Measurements from ENCODE around the gene KCNH2.
A peak's percentile ranks its signal among the peaks of the same experiment; 100 is the strongest.

KCNH2 gene

GRCh38 chr7:150993511-150993910 lies 15.4 kb upstream of the KCNH2 start:
- DNase-seq (ENCODE audit: low read depth) = no peak

DNA sequence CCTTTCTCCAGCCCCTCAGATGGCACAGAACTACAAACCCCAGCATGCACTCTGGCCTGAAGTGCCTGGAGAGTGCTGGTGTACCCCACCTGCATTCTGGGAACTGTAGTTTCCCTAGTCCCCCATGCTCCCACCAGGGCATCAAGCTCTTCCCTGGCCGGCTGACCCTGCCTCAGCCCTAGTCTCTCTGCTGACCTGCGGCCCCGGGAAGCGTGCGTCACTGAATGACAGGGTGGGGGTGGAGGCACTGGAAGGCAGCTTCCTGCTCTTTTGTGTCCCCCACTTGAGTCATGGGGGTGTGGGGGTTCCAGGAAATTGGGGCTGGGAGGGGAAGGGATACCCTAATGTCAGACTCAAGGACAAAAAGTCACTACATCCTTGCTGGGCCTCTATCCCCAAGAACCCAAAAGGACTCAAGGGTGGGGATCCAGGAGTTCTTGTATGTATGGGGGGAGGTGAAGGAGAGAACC lies 14.7 kb upstream of the KCNH2 start:
- no peak for DNase-seq (ENCODE audit: low read depth)

- DNase-seq (ENCODE audit: low read depth) = no peak
These were observed 14.0 kb upstream of the KCNH2 start for GRCh38 chr7:150992051-150992640.

DNA sequence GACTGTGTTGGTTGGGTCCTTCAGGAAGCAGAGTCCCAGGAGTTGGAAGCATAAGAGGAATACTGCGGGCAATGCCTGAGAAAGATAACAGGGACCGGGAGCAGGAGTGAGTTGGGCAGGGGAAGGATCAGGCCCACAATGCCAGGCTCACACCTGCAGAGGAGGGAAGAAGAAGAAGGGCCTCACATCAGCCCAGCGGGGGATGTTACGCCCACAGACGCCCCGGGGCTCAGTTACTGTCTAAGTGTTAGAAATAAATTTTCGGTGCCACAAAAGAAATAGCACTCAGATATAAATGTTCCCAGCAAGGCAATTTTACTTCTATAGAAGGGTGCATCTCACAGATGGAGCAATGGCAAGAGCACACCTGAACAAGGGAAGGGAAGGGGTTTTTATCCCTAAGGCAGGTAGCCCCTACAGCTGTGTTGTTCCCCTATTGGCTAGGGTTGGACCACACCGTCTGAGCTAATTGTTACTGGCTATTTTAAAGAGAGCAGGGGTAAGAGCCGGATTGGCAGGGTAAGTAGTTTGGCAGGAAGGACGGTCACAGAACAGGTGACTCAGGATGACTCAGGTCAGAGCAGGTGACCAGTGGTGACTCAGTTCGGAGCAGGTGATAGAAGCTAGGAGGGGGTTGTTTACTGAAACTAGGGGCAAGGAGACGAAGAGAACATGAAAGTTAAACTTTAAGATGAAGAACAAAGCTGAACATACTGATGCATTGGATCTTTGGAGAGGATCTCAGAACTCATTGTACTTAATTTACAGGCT lies 12.5 kb upstream of the KCNH2 start, which contains the start of gene NOS3:
NOS3 (plus strand) TSS at position 602 of the 771 bp plus-strand sequence. CDS start 2,787 bp downstream, outside the sequence.
- DNase-seq (ENCODE audit: low read depth) = no peak

- DNase-seq (ENCODE audit: low read depth) = no peak
These were observed 11.3 kb upstream of the KCNH2 start for GRCh38 chr7:150989456-150989855.

DNA sequence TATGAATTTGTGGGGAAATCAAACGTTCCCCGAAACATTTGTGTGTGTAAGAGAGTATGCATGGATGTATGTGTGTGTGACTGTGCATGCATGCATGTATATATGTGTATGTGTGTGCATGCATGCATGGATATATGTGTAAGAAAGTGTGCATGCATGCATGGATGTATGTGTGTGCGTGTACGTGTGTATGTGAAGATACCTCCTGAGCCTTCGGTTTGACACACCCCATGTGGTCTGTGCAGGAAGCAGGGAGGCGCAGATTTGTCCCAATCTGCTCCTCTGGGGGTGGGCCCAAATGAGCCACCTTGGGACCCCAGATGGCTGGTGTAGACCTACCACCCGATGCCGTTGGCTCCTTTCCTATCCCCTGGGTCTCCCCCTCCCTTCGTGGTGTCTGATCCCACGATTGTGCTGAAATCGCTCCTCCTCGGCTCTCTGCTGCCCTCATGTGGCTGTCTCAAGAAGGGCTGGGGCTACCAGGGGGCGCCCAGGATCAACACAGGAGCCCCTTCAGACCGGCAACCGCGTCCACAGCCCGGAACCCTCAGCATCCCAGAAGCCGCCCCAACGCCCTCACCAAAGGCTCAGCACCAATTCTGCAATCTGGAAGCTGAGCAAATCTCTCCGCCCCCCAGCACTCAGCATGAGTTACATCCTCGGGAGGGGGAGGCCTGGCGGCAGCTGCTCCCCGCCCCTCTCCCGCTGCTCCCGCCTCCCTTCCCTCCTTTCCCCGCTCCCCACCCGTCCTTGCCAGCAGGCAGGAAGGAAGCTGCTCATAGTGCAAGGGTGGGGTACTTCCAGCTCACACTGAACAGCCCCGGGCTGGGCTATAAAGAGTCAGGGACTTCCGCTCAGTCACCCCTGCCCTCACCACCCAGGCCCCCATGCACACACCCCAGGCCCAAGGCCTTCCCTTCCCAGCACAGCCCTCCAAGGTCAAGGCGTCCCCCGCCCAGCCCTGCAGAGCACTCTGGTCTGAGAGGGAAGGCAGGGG lies 10.4 kb upstream of the KCNH2 start:
- peak; percentile 48 for DNase-seq (ENCODE audit: low read depth)

- DNase-seq (ENCODE audit: low read depth) = no peak
These were observed 8.4 kb upstream of the KCNH2 start for GRCh38 chr7:150986556-150986955.

GRCh38 chr7:150986099-150986512 lies 8.0 kb upstream of the KCNH2 start:
- DNase-seq (ENCODE audit: low read depth) = no peak

DNA sequence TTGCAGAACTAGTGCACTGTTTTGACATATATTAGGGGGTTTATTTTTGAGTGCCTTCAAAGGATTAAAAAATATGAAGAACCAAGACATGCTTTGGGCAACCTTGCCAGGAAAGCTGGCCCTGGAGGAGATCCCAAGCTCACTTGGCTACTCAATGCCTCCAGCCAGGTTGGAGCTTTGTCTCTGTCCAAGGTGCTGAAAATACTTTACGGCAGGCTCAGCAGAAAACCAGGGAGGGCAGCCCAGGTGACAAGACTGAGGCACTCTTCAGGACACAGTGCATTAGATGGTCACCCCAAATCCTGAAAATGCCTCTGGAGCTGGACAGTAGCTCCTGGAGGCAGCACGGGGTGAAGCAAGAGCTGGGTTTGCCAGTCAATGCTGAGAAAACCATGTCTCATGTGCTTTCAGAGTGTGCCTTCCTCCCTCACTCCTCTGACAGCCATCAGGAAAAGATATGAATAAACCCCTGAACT lies 5.8 kb upstream of the KCNH2 start:
- no peak for DNase-seq (ENCODE audit: low read depth)

DNA sequence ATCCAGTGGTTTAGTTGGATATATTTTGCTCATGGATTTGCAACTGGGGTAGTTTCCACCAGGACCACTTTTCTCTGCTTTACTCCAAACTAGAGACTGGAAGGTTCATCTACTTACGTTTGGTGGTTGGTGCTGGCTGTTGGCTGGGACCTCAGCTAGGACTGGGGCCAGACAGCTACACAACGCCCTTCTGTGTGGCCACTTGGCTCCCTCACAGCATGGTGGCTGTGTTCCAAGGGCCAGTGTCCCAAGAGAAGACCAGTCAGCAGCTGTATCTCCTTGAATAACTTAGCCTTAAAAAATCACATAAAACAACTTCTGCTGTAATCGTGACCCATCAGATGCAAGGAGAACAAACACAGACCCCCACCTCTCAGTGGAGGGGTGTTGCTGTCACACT lies 4.2 kb upstream of the KCNH2 start:
- no peak for DNase-seq (ENCODE audit: low read depth)

DNA sequence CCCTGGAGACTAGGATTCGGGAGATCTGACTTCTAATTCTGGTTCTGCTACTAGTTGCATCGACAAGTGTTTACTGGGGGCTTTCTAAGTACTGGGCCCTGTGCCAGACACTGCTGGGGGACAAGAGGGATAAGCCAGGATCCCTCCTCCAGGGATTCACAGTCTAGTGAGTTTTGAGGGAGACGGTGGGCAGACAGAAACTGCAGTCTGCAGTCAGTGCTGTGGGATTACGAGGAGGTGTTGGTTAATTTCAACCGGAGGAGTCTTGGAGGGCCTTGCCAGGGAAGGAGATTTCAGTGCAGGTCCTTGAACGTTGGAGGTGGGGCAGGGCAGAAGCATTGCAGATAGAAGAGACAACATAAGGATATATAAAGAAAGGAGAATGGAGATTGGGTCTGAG lies 3.5 kb upstream of the KCNH2 start:
- no peak for DNase-seq (ENCODE audit: low read depth)

DNA sequence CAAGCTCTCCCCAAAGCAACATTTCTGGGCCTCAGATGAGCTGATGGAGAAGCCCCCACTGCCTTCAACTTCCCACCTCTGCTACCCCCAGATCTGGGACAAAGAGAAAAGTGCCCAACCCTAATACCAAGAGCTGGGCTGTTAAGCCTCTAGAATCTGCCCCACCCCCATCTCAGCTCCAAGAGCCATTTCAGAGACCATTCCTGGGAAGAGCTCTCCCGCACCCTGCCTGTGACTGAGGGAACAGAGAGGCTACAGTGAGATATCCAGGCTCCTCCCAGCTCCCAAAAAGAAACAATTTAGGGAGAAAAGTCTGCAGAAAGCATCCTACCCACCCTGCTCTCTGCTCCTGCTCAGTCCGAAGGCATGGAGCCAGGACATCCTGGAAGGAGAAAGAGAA lies 2.5 kb upstream of the KCNH2 start:
- no peak for DNase-seq (ENCODE audit: low read depth)

DNA sequence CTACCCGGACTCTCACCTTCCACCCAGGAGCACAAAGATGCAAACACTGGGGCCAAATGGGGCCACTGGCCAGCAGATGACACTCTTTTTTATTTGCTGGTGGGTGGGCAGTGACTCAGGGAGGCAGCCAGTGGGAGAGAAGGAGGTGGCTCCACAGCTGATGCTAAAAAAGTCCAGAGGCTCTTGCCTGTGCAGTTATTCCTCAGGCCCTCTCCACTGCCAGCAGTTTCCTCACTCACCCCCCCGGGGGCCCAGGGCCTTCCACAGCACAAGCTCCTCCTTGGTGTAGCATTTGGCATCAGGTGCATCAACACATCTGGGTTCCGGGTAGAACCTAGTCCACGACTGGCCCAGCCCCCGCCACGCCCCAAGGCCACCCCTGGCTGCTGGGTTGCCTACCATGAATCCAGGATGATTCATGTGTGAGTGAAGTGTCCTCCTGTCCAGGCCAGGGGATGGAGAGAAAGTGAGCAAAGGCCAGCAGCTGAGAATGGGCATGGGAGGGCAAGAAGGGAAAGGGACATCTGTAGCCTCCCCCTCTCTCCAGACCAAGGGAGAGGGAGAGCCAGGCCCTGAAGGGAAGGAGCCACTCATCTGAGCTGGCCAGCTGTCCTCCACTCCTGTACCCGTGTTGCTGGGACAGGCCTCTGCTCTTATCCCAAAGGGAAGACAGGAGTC lies 1.7 kb upstream of the KCNH2 start:
- no peak for DNase-seq (ENCODE audit: low read depth)

GRCh38 chr7:150977382-150978125 lies 567 bp downstream of the KCNH2 start:
- DNase-seq (ENCODE audit: low read depth) = no peak

DNA sequence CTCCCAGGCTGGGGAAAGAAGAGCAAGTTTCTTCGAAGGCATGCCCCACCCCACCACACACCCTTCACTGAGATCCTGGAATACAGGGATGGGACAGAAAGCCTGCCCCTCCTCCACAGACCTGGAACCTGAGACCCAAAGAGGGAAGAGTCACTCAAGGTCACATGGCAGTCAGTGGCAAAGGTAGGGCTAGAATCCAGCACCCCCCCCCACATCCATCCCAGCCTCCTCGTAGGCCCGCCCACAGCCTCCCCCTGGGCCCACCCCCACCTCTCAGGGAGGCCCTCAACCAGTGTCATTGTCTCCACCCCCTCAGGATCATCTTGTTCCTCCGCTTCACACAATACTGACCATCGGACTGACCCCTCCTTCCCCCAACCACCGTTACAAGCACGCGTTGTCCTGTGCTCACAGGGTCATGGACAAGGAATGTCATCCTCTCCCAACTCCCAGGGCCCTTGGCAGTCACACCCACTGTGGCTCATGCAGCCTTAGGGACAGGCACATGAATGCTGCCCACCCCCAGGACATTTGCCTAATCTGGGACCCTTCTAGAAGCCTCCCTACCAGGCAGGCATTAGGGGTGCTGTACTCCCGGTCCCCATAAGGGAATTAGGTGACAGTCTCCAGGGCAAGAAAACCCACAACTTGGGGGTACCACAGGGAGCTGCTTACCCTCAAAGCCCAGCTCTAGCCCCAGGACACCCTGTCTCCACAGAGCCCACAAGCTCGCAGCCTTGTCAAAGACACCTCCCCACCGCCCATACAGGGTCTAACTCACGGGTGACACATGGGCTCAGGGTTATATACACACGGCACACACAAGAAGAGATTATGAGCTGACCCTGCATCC lies 1.4 kb downstream of the KCNH2 start:
- no peak for DNase-seq (ENCODE audit: low read depth)

GRCh38 chr7:150975536-150976319 lies 2.4 kb downstream of the KCNH2 start:
- DNase-seq (ENCODE audit: low read depth) = no peak

- DNase-seq (ENCODE audit: low read depth) = peak; percentile 59
These were observed 3.4 kb downstream of the KCNH2 start for GRCh38 chr7:150974468-150975391.
